GM19328 (cell line): Measurements from ENCODE around the gene AMPD2.

ENCODE experiments used
- ATAC-seq: cut with Tn5 transposase; IDR thresholded peaks from one replicate; pipeline ENCODE4 v1.9.1; 2021; ENCODE audit warnings: mild to moderate bottlenecking, moderate library complexity; ENCODE audit not compliant: unreplicated experiment

AMPD2 gene

GRCh38 chr1:109630081-109630897 lies 10.7 kb downstream of the AMPD2 start:
- ATAC-seq = no peak

DNA sequence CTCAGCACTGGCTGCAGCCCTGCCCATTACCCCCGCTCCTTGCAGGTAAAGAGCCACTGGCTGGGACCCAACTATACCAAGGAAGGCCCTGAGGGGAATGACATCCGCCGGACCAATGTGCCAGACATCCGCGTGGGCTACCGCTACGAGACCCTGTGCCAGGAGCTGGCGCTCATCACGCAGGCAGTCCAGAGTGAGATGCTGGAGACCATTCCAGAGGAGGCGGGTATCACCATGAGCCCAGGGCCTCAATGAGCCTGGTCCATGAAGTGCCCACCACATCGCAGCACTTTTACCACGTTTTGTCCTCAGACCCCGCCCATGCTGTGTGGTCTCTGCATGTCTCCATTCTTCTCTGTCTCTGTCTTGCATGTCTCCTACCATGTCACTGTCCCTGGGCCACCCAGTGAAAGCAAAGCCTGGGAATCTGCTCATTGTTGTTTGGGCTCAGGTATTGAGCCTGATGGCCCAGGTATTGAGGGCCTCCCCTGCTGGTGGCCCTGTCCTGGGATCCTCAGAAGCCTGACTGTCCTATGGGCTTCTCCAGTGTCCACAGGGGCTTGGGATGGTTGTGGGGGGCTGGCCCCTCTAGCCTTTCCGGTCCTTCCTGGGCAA lies 11.4 kb downstream of the AMPD2 start:
- no peak for ATAC-seq

DNA sequence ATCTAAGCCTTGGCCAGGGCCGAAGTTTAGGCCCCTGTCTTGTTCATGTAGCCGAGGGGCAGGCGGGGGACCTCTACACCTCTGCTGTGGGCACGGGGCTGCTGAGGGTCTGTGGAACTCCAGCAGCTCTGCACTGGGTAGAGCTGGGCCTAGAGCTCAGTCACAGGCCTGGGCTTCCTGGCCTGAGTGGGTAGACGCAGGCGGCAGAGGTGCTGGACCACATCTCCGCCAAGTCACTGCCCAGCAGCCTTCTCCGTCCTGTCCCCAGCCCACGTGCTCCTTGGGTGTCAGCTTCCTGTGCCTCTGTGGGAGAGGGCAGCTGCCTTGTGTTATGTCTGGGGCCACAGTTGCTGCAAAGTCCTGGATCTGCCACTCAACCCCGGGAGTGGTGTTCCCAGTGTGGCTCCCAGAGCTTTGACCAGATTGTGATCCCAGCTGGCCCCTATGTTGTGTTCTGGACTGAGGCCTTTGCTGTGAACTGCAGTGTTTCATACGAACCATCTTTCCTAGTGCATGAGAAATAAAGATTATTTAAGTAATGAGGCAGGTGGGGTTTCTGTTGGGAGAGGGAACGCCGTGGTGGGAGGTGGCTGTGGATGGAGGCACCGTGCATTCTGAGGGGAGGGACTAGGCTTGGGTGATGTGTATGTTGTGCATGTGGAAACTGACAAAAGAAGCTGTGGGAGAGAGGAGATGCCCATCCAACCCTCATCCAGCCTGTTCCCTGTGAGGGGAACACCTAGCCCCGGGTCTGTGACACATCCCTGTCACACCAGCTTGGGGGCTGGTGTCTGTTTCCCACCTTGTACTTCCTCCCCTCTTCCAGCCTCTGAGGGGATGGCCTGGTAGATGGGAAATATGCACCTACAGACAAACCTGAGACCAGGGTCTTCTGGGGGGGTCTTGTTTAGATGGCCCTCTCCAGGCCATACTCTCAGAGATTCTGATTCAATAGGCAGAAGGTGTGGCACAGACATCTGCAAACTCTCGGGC lies 12.2 kb downstream of the AMPD2 start:
- no peak for ATAC-seq

DNA sequence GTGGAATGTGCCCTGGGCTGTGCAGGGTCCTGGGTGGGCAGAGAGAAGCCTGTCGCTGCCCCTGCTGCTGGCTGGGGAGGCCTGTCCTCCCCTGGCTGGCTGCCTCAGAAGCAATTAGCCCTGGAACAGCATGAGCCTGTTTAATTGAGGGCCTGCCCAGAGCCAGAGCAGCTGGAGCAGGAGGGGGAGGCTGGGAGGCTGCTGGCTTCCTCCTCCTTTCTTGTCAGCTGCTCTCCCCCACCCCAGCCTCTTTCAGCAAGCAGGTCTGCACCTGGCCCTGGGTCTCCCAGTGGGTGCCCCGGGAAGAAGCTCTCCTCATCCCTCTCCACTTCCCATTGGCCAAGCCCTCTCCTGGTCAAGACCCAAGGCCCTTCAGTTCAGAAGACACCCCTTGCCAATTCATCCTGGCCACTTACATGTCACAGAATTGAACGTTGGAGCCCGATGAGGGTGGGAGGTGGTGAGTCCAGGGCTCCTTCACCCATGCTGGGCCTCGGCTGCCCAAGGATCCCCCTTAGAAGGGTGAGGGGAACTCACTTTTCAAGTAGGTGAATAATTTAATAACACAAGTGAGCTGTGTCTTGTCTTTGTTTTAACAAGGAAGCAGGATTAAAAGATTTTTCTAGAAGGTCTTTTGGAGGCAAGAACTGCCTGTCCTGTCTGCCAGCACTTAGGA lies 13.2 kb downstream of the AMPD2 start:
- ATAC-seq = no peak

DNA sequence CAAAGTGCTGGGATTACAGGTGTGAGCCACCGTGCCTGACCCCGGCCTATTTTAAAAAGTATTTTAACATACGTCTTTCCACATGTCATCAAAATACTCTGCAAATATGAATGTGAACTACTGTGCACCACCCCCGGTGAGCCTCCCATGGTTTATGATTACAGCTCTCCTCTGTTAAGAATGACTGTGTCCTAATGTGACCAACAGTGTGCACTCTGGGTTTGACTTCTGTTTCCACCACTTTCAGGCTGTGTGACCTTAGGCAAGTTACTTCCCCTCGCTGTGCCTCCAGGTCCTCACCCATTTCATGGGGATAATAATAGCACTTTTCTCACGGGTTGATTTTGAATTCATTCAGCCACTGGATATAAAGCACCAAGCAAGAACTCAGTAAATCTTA lies 14.7 kb downstream of the AMPD2 start:
- no peak for ATAC-seq

DNA sequence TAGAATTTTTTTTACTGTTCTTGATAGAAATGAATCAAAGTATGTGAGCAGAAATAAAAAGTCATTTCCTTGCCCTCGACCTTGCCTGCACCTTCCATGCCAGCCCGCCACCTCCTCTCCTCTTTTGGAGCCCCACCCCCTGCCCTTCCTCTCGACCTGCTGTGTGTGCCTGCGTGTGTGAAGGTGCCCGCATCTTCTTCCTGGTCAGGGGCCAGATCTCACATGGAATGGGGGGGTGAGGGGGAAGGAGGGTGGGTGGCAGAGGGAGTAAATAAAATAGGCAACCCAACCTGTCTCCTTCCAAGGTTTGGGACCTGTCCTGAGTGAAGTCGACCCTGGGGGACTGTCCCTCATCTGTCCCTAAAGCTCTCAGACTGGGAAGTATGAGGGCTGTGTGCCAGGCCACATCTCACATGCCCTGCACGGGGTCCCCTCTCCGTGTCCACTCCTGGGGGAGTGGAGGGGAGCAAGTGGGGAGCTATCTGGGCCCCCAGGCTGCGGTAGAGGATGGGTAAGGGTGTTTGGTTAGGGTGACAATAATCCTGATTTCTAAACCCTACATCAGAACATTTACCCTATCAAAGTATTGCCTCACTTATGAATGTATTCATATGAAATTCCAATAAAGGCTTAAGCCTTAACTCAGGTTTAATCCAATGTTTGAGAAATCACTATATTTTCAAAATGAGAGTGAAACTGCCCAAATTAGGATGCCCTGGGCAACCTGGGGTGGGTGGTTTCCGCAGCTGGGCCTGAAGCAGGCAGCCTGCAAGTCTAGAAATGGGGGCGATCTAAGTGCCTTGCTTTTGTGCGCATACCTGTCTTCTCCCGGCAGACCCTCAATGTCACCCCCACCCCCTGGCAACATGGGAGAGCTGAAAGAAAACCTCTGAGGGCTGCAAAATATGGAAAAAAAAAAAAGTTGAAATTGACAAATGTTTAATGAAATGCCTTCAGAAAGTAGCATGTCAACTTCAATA lies 15.4 kb downstream of the AMPD2 start:
- ATAC-seq = no peak

DNA sequence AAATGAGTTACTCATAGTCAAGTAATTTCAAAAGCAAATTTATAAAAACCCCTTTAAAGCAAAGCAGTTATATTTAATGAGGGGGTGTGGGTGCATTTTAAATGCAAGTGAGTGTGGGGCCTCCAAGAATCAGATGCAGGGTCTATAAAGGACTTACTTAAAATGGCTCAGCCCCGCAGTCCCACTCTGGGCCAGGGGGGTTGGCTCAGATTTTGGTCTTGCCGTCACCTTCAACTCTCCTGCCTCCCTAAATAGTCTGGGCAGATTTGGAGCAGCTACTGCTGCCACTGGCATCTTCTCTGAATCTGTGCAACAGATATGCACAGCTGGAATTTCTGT lies 16.2 kb downstream of the AMPD2 start:
- no peak for ATAC-seq

DNA sequence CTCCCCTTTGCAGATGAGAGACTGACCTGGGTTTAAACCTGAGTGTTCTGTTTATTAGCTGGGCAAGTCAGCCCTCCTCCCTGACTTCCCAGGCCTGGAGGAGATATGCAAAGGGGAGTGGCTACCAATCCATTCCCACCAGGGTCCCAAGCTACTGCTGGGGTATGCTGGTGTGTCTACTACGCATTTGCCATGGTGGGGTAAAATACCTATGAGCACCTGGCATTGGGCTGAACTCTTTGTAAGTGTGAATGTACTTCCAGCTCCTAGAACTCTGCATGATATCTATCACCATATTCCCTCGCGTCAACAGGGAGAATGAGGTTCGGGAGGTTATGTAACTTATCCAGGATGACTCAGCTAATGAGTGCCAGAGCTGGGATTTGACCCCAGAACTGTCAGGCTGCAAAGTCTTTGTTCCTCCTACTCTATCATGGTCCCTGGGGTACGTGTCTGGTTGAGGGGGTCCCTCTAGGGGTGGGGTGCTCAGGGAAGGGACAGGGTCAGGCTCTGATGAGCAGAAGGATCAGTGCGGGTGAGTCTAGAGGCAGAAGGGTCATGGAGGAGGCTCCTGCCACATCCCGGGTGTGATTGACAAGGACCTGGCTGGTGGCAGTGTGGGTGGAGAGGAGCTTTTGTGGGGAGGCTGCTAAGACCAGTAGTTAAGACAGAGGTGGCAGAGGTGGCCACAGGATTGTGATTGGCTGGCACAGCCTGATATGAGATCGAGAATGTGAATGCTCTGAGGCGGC lies 16.7 kb downstream of the AMPD2 start:
- ATAC-seq = no peak

DNA sequence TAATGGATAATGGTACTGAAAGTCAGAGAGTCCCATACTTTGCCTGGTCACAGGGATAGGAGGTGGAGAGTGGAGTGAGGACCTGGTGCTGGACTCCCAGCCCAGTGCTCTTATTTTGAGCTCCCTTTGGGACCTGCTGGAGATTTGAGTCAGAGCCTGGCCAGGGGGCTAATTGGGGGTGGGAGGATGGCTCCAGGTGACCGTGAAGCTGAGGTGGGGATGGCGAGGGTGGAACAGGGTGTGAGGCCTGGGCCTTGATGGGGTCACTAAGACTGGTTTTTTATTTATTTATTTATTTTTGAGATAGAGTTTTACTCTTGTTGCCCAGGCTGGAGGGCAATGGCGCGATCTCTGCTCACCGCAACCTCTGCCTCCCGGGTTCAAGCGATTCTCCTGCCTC lies 17.8 kb downstream of the AMPD2 start:
- ATAC-seq = no peak

GRCh38 chr1:109639063-109639840 lies 19.6 kb downstream of the AMPD2 start:
- ATAC-seq = no peak

DNA sequence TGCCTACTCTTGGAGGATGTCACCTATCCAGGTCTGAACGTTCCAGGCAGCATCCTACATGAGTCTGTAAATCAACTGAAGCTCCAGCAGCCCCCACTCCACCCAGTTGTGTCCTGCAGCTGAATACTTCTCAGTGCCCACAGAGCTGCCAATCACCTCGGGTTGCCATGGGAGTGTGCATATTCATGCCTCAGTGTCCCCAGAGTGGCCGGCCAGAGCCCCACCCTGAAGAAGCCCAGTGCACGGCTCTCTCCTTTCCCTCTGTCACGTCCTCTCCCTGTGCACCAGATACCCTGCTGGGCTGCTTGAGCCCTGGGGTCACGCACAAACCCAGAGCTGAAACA lies 20.2 kb downstream of the AMPD2 start:
- no peak for ATAC-seq

- peak; percentile 55 for ATAC-seq
Measured at GRCh38 chr1:109640285-109640865, 20.7 kb downstream of the AMPD2 start.

DNA sequence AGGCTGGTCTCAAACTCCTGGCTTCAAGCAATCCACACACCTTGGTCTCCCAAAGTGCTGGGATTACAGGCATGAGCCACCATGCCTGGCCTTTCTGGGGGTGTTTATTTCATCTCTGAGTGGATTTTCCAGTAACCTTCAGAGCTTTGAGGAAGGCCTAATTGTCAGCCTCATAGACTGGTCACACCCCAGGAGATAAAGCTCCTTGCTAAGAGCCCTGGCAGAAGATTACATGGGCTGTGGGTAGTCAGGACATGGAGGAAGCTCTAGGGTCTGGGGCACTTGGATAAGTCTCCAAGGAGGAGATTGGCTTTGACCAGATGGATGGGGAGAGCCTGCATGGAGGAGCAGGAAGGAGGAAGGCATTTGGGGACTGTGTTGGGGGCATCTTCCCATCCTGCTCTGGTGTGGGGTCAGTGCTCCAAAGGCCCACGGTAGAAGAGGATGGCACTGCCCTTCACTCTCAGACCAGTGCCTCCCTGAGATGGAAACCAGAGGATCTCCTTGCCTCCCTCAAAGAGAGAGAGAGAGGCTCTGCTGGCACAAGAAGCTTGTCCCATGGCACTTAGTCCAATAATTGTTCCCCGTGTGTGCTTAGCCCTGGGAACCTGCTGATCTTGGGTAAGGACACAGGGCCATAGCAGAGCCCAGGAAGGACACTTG lies 21.6 kb downstream of the AMPD2 start:
- no peak for ATAC-seq

DNA sequence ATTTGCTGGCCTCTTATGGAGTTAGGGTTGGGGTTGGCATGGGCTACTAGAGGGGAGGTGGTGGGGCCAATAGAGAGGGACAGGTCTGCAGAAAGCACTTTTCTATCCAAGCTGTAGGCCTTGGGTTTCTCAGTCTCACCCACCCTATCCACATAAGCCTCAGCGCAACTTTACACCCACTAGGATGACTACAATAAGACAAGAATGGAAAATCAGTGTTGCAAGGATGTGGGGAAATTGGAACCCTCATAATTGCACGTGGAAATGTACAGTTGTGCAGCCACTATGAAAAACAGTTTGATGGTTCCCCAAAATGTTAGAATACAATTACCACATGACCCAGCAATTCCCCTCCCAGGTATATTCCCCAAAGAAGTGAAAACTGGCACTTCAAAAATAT lies 22.2 kb downstream of the AMPD2 start:
- no peak for ATAC-seq

GRCh38 chr1:109642626-109643025 lies 23.0 kb downstream of the AMPD2 start:
- ATAC-seq = no peak

- ATAC-seq = peak; percentile 67
Measured at GRCh38 chr1:109643385-109644230, 24.0 kb downstream of the AMPD2 start.

DNA sequence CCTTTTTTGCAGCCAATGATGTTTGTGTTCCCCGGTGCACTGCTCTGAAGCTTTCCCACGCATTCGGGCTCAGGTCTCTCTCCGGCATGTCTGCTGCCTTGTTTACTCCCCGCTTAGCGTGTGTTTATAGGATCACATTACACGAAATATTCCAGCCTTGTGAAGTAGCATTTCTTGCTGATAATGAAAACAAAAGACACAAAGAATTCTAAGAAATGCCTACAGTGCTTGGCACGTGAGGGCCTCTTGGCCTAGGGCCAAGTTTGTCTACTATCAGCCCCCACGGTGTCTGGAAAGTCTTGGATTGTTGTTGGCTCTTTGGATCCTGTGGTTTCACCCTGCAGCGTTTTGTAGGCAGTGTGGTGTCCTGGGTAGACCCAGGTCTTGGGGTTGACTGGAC lies 25.0 kb downstream of the AMPD2 start:
- no peak for ATAC-seq
